MCF 10A (cell line): ENCODE results near the gene DYRK2. TPM values are rescaled to one million over a fixed set of nuclear protein-coding genes. Genes with fewer than 3 reads are reported as not detected.

Source experiments
- BruUV-seq: library from RNA; stranded (reverse); fragments of 400-500 nt; replicated peaks from 2 replicates; lab custom pipeline; 2021; lab: Mats Ljungman, UMichigan
- CTCF ChIA-PET: fragments of 300-600 bp; sonication (Branson Sonifier 250); formaldehyde crosslinking; extraction: SDS; loops from one replicate; lab custom pipeline; 2021; ENCODE audit warnings: antibody characterized with exemption, inconsistent platforms; lab: Yijun Ruan, JAX
- POLR2A ChIA-PET: fragments of 300-600, 350-650 bp; sonication (Branson Sonifier 250); formaldehyde crosslinking; extraction: SDS; loops from one replicate; lab custom pipeline; 2020; ENCODE audit warnings: antibody characterized with exemption, inconsistent platforms; lab: Yijun Ruan, JAX
- DNase-seq: peaks from one replicate; pipeline ENCODE4 v3.0.0-alpha.2; 2018; ENCODE audit not compliant: unreplicated experiment
- H3K27ac Mint-ChIP-seq: one replicate; pipeline ENCODE4 v1.8.0; 2022; ENCODE audit warnings: mild to moderate bottlenecking, low read depth, mixed read lengths; ENCODE audit not compliant: unreplicated experiment
- H3K27me3 Mint-ChIP-seq: one replicate; pipeline ENCODE4 v1.8.0; 2022; ENCODE audit warnings: mixed read lengths; ENCODE audit not compliant: insufficient read depth, unreplicated experiment
- H3K36me3 Mint-ChIP-seq: one replicate; pipeline ENCODE4 v1.8.0; 2022; ENCODE audit warnings: mild to moderate bottlenecking, moderate library complexity, mixed read lengths; ENCODE audit not compliant: insufficient read depth, unreplicated experiment
- H3K4me1 Mint-ChIP-seq: one replicate; pipeline ENCODE4 v1.8.0; 2022; ENCODE audit warnings: mixed read lengths; ENCODE audit not compliant: insufficient read depth, unreplicated experiment
- H3K4me3 Mint-ChIP-seq: one replicate; pipeline ENCODE4 v1.8.0; 2022; ENCODE audit warnings: mild to moderate bottlenecking, moderate library complexity, mixed read lengths; ENCODE audit not compliant: unreplicated experiment
- H3K9me3 Mint-ChIP-seq: one replicate; pipeline ENCODE4 v1.8.0; 2022; ENCODE audit warnings: mixed read lengths; ENCODE audit not compliant: unreplicated experiment
- intact Hi-C: fragments of 100-400 bp; cut with micrococcal nuclease; formaldehyde crosslinking; loops from 2 replicates; pipeline ENCODE4 v1.14.1; 2022
- total RNA-seq: library from RNA; stranded (reverse); gene quantifications from 2 replicates; pipeline ENCODE4 v1.2.3, GENCODE V29; 2022
- TF ChIP-seq, protein P1 (sequence below): fragments of 200-600 bp; IDR thresholded peaks from one replicate; pipeline ENCODE4 v1.8.0; 2022; ENCODE audit warnings: antibody characterized with exemption, mild to moderate bottlenecking; ENCODE audit not compliant: unreplicated experiment

The DYRK2 gene
- total RNA-seq, 1 experiment from 2014 or later: 24.6 TPM

GRCh38 chr12:67701121-67701520, 52.6 kb downstream of the DYRK2 start:
- Mint-ChIP-seq H3K4me1 (peaks cover 31% of the 10 kb centered on the region), H3K27me3 (no peaks in the 10 kb centered on the region), H3K9me3 (no peaks in the 10 kb centered on the region), H3K4me3 (no peak overlapping the region), H3K27ac (no peak overlapping the region), H3K36me3 (no peaks in the 10 kb centered on the region)
- intact Hi-C loops: no loop called here
- BruUV-seq: no TSS peak
- ChIA-PET CTCF (interaction anchor here (1.5 kb wide), 1 partner anchor 242 kb away, joined by 4 read pairs; no protein-coding TSS in a partner anchor), POLR2A (interaction anchor here (0.6 kb wide), 2 partner anchors 35 to 220 kb away, joined by 3 to 5 read pairs; no protein-coding TSS in a partner anchor)
- DNase-seq: no peak
- TF ChIP-seq, protein P1, sequence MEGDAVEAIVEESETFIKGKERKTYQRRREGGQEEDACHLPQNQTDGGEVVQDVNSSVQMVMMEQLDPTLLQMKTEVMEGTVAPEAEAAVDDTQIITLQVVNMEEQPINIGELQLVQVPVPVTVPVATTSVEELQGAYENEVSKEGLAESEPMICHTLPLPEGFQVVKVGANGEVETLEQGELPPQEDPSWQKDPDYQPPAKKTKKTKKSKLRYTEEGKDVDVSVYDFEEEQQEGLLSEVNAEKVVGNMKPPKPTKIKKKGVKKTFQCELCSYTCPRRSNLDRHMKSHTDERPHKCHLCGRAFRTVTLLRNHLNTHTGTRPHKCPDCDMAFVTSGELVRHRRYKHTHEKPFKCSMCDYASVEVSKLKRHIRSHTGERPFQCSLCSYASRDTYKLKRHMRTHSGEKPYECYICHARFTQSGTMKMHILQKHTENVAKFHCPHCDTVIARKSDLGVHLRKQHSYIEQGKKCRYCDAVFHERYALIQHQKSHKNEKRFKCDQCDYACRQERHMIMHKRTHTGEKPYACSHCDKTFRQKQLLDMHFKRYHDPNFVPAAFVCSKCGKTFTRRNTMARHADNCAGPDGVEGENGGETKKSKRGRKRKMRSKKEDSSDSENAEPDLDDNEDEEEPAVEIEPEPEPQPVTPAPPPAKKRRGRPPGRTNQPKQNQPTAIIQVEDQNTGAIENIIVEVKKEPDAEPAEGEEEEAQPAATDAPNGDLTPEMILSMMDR: no peak

DNA sequence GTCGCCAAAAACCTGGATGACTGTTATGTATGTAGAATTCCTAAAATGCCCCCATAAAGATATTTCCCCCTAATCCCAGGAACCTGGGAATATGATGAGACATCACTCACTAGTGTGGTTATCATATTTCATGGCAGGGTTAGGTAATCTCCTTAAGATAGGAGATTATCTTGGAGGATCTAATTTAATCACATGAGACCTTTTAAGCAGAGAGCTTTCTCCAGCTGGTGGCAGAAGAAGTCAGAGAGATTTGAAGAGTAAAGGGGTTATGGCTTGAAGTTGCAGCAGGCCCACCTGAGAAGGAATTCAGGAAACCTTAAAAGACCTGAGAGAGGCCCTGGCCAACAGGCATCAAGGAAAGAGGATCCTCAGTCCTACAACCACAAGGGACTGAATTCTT, 53.6 kb downstream of the DYRK2 start:
- TF ChIP-seq, protein P1: no peak
- ChIA-PET CTCF (interaction anchor here (1.4 to 1.5 kb wide), 2 partner anchors 11 to 241 kb away, joined by 4 to 6 read pairs; no protein-coding TSS in a partner anchor), POLR2A (interaction anchor here (0.6 kb wide), 1 partner anchor 13 kb away, joined by 3 read pairs; no protein-coding TSS in a partner anchor)
- peaks cover 36% of the 10 kb centered on the region for H3K4me1 Mint-ChIP-seq
- no TSS peak for BruUV-seq
- no peak for DNase-seq
- no peak overlapping the region for H3K4me3 Mint-ChIP-seq
- no peaks in the 10 kb centered on the region for H3K27me3 Mint-ChIP-seq
- intact Hi-C loops: no loop called here
- no peaks in the 10 kb centered on the region for H3K9me3 Mint-ChIP-seq
- no peak overlapping the region for H3K27ac Mint-ChIP-seq
- no peaks in the 10 kb centered on the region for H3K36me3 Mint-ChIP-seq

- Mint-ChIP-seq H3K9me3 (no peaks in the 10 kb centered on the region), H3K27ac (no peak overlapping the region), H3K4me3 (no peak overlapping the region), H3K4me1 (peaks cover 20% of the 10 kb centered on the region), H3K36me3 (no peaks in the 10 kb centered on the region), H3K27me3 (no peaks in the 10 kb centered on the region)
- no peak for DNase-seq
- intact Hi-C loops: no loop called here
- ChIA-PET CTCF (no interaction called here), POLR2A (no interaction called here)
- TF ChIP-seq, protein P1: no peak
- no TSS peak for BruUV-seq
These were observed 55.5 kb downstream of the DYRK2 start for GRCh38 chr12:67704071-67704470.

DNA sequence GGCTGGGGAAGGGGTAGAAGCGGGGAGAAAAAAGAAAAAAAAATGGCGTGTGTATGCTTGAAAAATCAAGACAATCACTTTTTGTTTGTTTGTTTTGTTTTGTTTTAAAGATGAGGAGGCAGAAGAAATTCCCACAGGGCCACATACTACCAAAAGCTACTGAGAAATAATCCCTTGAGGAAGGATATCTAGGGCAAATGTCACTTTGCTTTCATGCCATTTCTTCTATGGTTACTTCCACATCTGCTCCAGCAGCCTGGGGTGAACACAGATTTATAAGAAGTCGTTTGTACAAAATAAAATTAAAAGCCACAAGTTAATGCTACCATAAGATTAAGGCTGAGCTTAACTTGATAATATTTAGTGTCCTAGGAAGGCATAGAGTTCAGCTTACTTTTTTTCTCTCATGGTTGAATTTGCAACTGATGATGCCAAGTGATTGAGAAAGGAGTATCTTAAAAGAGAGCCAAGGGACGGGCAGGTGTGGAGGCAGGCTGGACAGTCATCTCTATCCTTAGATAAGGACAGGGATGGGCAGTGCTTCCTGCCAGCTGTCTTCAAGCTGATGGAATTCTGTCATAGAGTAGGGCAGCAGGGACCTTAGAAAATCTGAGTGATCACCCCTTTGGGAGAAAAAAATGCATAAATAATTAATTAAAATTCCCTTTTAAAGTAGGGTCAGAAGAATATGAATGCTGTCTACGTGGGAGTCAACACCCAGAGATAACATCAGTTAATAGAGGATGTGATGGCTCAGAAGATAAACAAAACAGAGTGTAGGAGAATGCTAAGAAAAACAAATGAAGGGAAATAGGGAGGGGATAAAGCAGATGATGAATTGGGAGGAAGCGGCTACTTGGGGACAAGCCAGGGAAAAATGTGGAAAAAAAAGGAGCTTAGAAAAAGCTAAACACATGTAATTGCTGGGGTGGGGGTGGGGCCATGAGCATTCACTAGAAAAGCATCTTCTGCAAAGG, 57.1 kb downstream of the DYRK2 start:
- intact Hi-C loops: no loop called here
- CTCF ChIA-PET: interaction anchor here (0.6 kb wide), 1 partner anchor 351 kb away, joined by 3 read pairs; no protein-coding TSS in a partner anchor

More for the DNA sequence above, 57.1 kb downstream of the DYRK2 start:
- Mint-ChIP-seq H3K36me3 (peaks cover 2% of the 10 kb centered on the region), H3K4me1 (peaks cover 22% of the 10 kb centered on the region), H3K4me3 (no peak overlapping the region), H3K27me3 (no peaks in the 10 kb centered on the region), H3K27ac (no peak overlapping the region), H3K9me3 (no peaks in the 10 kb centered on the region)
- POLR2A ChIA-PET: interaction anchor here (0.6 kb wide), 1 partner anchor 1111 kb away, joined by 3 read pairs; no protein-coding TSS in a partner anchor
- BruUV-seq: no TSS peak
- TF ChIP-seq, protein P1: no peak
- DNase-seq: peak; percentile 71
